C4-2B (cell line): ENCODE measurements around the gene NUF2.

ENCODE experiments used
- ZFX ChIP-seq: fragments of 450-650 bp; IDR thresholded peaks from 2 replicates; pipeline ENCODE4 v1.6.1; 2017
- TF ChIP-seq, protein P1 (sequence below): fragments of 450-650 bp; conservative IDR thresholded peaks from 2 replicates; pipeline ENCODE4 v1.5.1; 2017; ENCODE audit warnings: mild to moderate bottlenecking

DNA sequence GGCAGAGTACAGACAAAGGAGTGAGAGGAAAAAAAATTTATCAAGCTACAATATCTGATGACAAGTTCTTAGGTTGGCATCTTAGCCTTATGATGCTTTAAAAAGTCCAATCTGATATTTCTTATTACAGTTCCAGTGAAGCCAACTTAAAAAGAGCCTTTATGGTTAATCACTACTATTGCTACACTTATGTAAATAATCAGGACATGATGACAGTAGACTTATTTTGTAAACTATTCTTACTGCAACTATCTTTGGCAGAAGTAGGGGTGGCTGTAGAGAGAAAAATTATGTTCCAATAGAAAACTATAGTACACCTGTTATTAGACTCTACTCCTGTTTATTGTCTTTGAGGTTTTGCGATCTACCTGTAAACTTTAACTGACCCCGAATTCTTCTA, 25.8 kb upstream of the NUF2 start:
- TF ChIP-seq, protein P1, sequence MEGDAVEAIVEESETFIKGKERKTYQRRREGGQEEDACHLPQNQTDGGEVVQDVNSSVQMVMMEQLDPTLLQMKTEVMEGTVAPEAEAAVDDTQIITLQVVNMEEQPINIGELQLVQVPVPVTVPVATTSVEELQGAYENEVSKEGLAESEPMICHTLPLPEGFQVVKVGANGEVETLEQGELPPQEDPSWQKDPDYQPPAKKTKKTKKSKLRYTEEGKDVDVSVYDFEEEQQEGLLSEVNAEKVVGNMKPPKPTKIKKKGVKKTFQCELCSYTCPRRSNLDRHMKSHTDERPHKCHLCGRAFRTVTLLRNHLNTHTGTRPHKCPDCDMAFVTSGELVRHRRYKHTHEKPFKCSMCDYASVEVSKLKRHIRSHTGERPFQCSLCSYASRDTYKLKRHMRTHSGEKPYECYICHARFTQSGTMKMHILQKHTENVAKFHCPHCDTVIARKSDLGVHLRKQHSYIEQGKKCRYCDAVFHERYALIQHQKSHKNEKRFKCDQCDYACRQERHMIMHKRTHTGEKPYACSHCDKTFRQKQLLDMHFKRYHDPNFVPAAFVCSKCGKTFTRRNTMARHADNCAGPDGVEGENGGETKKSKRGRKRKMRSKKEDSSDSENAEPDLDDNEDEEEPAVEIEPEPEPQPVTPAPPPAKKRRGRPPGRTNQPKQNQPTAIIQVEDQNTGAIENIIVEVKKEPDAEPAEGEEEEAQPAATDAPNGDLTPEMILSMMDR = no peak
- no peak for TF ChIP-seq ZFX
